ENCODE data around the gene UACA. TPM values are rescaled to one million over a fixed set of nuclear protein-coding genes. Genes with fewer than 3 reads are reported as not detected.

UACA gene
- total RNA-seq, 2 donors from 2014 or later: 49.7 to 67.1 TPM

- WGBS, 2 experiments (ENCODE audit: insufficient coverage in 1 of 2, insufficient read length in 1 of 2): 54 to 68% methylated on average over 5 to 9 of the region's 9 CpGs
- H3K4me3 Mint-ChIP-seq: no peak overlapping the region
- H3K36me3 Mint-ChIP-seq (ENCODE audit: low read depth): no peaks in the 10 kb centered on the region
- Histone ChIP-seq H3K9me3 (ENCODE audit: control insufficient read depth, low read length) (no peaks in the 10 kb centered on the region), H3K4me1 (ENCODE audit: control insufficient read depth, insufficient read depth, low read length) (peaks cover 6% of the 10 kb centered on the region), H3K36me3 (ENCODE audit: control insufficient read depth, insufficient read depth, low read length) (peaks cover 4% of the 10 kb centered on the region), H3K9ac (ENCODE audit: extremely low read depth, low read length, poor library complexity, severe bottlenecking) (no peak overlapping the region), H3K27me3 (ENCODE audit: control insufficient read depth, insufficient read depth, low read length, poor library complexity, severe bottlenecking) (no peaks in the 10 kb centered on the region), H3K4me3 (ENCODE audit: low read length) (peak overlapping the region; percentile 65), H3K27ac (ENCODE audit: low read depth, low read length) (no peak overlapping the region)
- peak; percentile 55 for DNase-seq
- H3K4me1 Mint-ChIP-seq: peaks cover 29% of the 10 kb centered on the region
- H3K9me3 Mint-ChIP-seq: no peaks in the 10 kb centered on the region
- H3K27ac Mint-ChIP-seq: peak overlapping the region; percentile 48
- no peak for TF ChIP-seq CTCF (conservative IDR thresholded peaks at IDR 0.05)
- H3K27me3 Mint-ChIP-seq (ENCODE audit: insufficient read depth): peaks cover 7% of the 10 kb centered on the region
These were observed 4.4 kb downstream of the UACA start for GRCh38 chr15:70758790-70759462.

- H3K4me1 Mint-ChIP-seq: peaks cover 31% of the 10 kb centered on the region
- H3K27ac Mint-ChIP-seq: no peak overlapping the region
- H3K27ac ChIP-seq (ENCODE audit: low read depth, low read length): no peak overlapping the region
- H3K36me3 Mint-ChIP-seq (ENCODE audit: low read depth): no peaks in the 10 kb centered on the region
- H3K4me3 Mint-ChIP-seq: no peak overlapping the region
- no peak for DNase-seq
- no peaks in the 10 kb centered on the region for H3K9me3 ChIP-seq (ENCODE audit: control insufficient read depth, low read length)
- H3K4me3 ChIP-seq (ENCODE audit: low read length): no peak overlapping the region
- no peak overlapping the region for H3K9ac ChIP-seq (ENCODE audit: extremely low read depth, low read length, poor library complexity, severe bottlenecking)
- H3K4me1 ChIP-seq (ENCODE audit: control insufficient read depth, insufficient read depth, low read length): peaks cover 6% of the 10 kb centered on the region
- peaks cover 7% of the 10 kb centered on the region for H3K27me3 Mint-ChIP-seq (ENCODE audit: insufficient read depth)
- H3K27me3 ChIP-seq (ENCODE audit: control insufficient read depth, insufficient read depth, low read length, poor library complexity, severe bottlenecking): no peaks in the 10 kb centered on the region
- no peaks in the 10 kb centered on the region for H3K9me3 Mint-ChIP-seq
- peaks cover 4% of the 10 kb centered on the region for H3K36me3 ChIP-seq (ENCODE audit: control insufficient read depth, insufficient read depth, low read length)
- TF ChIP-seq CTCF (conservative IDR thresholded peaks at IDR 0.05): no peak
- WGBS, 2 experiments (ENCODE audit: insufficient coverage in 1 of 2, insufficient read length in 1 of 2): 93 to 100% methylated on average over 1 of the region's 1 CpG
These were observed 5.7 kb downstream of the UACA start for GRCh38 chr15:70757627-70758026.

GRCh38 chr15:70754862-70755261 is 8.5 kb downstream of the UACA start:
- Histone ChIP-seq H3K4me1 (ENCODE audit: control insufficient read depth, insufficient read depth, low read length) (peaks cover 4% of the 10 kb centered on the region), H3K36me3 (ENCODE audit: control insufficient read depth, insufficient read depth, low read length) (peaks cover 4% of the 10 kb centered on the region), H3K9ac (ENCODE audit: extremely low read depth, low read length, poor library complexity, severe bottlenecking) (no peak overlapping the region), H3K9me3 (ENCODE audit: control insufficient read depth, low read length) (no peaks in the 10 kb centered on the region), H3K27me3 (ENCODE audit: control insufficient read depth, insufficient read depth, low read length, poor library complexity, severe bottlenecking) (no peaks in the 10 kb centered on the region), H3K4me3 (ENCODE audit: low read length) (no peak overlapping the region), H3K27ac (ENCODE audit: low read depth, low read length) (no peak overlapping the region)
- no peak overlapping the region for H3K27ac Mint-ChIP-seq
- no peak for DNase-seq
- WGBS, 2 experiments (ENCODE audit: insufficient coverage in 1 of 2, insufficient read length in 1 of 2): 70% methylated on average over 1 of the region's 2 CpGs; no CpG with 5 or more reads in 1 of the 2 experiments
- no peak for TF ChIP-seq CTCF (conservative IDR thresholded peaks at IDR 0.05)
- no peaks in the 10 kb centered on the region for H3K36me3 Mint-ChIP-seq (ENCODE audit: low read depth)
- H3K4me3 Mint-ChIP-seq: no peak overlapping the region
- H3K27me3 Mint-ChIP-seq (ENCODE audit: insufficient read depth): peaks cover 3% of the 10 kb centered on the region
- peaks cover 30% of the 10 kb centered on the region for H3K4me1 Mint-ChIP-seq
- H3K9me3 Mint-ChIP-seq: no peaks in the 10 kb centered on the region
